ENCODE measurements around the gene COA3. TPM values are rescaled to one million over a fixed set of nuclear protein-coding genes. Genes with fewer than 3 reads are reported as not detected.

The COA3 gene
- total RNA-seq: 59.8 and 69.6 TPM in 2 replicates

- TF ChIP-seq, protein P1, sequence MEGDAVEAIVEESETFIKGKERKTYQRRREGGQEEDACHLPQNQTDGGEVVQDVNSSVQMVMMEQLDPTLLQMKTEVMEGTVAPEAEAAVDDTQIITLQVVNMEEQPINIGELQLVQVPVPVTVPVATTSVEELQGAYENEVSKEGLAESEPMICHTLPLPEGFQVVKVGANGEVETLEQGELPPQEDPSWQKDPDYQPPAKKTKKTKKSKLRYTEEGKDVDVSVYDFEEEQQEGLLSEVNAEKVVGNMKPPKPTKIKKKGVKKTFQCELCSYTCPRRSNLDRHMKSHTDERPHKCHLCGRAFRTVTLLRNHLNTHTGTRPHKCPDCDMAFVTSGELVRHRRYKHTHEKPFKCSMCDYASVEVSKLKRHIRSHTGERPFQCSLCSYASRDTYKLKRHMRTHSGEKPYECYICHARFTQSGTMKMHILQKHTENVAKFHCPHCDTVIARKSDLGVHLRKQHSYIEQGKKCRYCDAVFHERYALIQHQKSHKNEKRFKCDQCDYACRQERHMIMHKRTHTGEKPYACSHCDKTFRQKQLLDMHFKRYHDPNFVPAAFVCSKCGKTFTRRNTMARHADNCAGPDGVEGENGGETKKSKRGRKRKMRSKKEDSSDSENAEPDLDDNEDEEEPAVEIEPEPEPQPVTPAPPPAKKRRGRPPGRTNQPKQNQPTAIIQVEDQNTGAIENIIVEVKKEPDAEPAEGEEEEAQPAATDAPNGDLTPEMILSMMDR (IDR thresholded peaks at IDR 0.05; ENCODE audit: insufficient read depth, low read length, severe bottlenecking): peak; percentile 17
- H3K27me3 ChIP-seq (ENCODE audit: control insufficient read depth, insufficient read depth, low read length): no peaks in the 10 kb centered on the region
- DNase-seq (ENCODE audit: low read depth): peak; percentile 67
- FAIRE-seq: no peak
- peaks cover 4% of the 10 kb centered on the region for H3K36me3 ChIP-seq (ENCODE audit: control insufficient read depth, insufficient read depth, low read length)
- peak within 1 kb of the TSS; percentile 76 for H3K4me3 ChIP-seq (ENCODE audit: low read depth, low read length)
Measured at GRCh38 chr17:42798383-42799380, at the start of gene COA3, which contains the start of gene CNTD1. Gene COA3, minus strand, starts transcription at chr17:42798704. Its CDS starts 23 bp downstream, at chr17:42798681. Gene CNTD1, plus strand, starts transcription at chr17:42798861. Its CDS starts 207 bp downstream, at chr17:42799068.

GRCh38 chr17:42848093-42848492 is 49.6 kb upstream of the COA3 start:
- Histone ChIP-seq H3K27me3 (ENCODE audit: control insufficient read depth, insufficient read depth, low read length) (no peaks in the 10 kb centered on the region), H3K36me3 (ENCODE audit: control insufficient read depth, insufficient read depth, low read length) (peaks cover 8% of the 10 kb centered on the region), H3K4me3 (ENCODE audit: low read depth, low read length) (no peak overlapping the region)
- no peak for DNase-seq (ENCODE audit: low read depth)
- TF ChIP-seq, protein P1 (IDR thresholded peaks at IDR 0.05; ENCODE audit: insufficient read depth, low read length, severe bottlenecking): no peak
- FAIRE-seq: no peak

DNA sequence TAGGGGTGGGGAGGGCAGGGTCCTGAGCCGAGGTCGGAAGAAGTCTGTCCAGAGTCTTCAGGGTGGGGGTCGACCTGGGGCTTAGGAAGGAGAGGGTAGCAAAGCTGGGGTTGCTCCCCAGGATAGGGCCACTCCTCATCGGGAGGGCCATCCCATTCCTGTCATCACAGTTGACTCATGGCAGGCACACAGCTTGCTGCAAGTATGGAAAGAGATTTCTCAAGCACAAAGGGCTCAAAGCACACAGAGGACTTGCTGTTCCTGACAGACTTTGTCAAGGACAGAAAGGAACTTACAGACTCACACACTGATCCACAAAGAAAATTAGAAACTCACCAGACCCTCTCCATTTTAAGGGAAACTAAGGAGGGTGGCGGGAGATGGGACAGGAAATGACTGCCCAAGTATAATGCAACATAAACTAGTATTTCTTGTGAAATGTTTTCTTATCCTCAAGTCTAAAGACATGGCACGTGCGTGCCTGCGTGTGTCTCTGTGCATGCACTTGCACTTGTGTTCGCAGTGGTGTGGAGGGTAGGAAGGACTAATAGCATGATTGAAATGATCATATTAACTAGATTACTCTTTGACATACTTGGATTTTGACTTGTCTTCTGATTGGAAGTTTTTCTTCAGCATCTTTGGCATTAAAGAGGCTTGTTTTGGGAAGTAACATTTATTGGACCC is 48.2 kb upstream of the COA3 start:
- Histone ChIP-seq H3K4me3 (ENCODE audit: low read depth, low read length) (no peak overlapping the region), H3K27me3 (ENCODE audit: control insufficient read depth, insufficient read depth, low read length) (no peaks in the 10 kb centered on the region), H3K36me3 (ENCODE audit: control insufficient read depth, insufficient read depth, low read length) (peaks cover 14% of the 10 kb centered on the region)
- peak; percentile 83 for FAIRE-seq
- peak; percentile 58 for DNase-seq (ENCODE audit: low read depth)
- TF ChIP-seq, protein P1 (IDR thresholded peaks at IDR 0.05; ENCODE audit: insufficient read depth, low read length, severe bottlenecking): no peak

GRCh38 chr17:42845918-42846593 is 47.6 kb upstream of the COA3 start:
- TF ChIP-seq, protein P1 (IDR thresholded peaks at IDR 0.05; ENCODE audit: insufficient read depth, low read length, severe bottlenecking): no peak
- Histone ChIP-seq H3K4me3 (ENCODE audit: low read depth, low read length) (no peak overlapping the region), H3K36me3 (ENCODE audit: control insufficient read depth, insufficient read depth, low read length) (peaks cover 15% of the 10 kb centered on the region), H3K27me3 (ENCODE audit: control insufficient read depth, insufficient read depth, low read length) (no peaks in the 10 kb centered on the region)
- FAIRE-seq (no peak), DNase-seq (ENCODE audit: low read depth) (no peak)

DNA sequence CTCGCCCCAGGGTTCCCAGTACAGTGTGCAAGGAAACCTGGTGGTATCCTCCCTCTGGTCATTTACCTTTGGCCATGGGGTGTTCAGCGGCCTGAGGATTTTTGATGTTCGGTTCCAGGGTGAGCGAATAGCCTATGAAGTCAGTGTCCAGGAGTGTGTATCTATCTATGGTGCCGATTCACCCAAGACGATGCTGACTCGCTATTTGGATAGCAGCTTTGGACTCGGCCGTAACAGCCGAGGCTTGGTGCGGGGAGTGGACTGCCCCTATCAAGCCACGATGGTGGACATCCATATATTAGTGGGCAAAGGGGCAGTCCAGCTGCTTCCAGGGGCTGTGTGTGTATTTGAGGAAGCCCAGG is 47.0 kb upstream of the COA3 start:
- no peak for DNase-seq (ENCODE audit: low read depth)
- no peak overlapping the region for H3K4me3 ChIP-seq (ENCODE audit: low read depth, low read length)
- no peaks in the 10 kb centered on the region for H3K27me3 ChIP-seq (ENCODE audit: control insufficient read depth, insufficient read depth, low read length)
- H3K36me3 ChIP-seq (ENCODE audit: control insufficient read depth, insufficient read depth, low read length): peaks cover 16% of the 10 kb centered on the region
- TF ChIP-seq, protein P1 (IDR thresholded peaks at IDR 0.05; ENCODE audit: insufficient read depth, low read length, severe bottlenecking): no peak
- FAIRE-seq: no peak
